OCI-LY3 (cell line): ENCODE data around the gene DRAM2.

Experiments
- EZH2phosphoT487 ChIP-seq: fragments of 200-600 bp; shearing (Covaris generic); IDR thresholded peaks from 2 replicates; pipeline ENCODE4 v1.6.1; 2018; ENCODE audit warnings: antibody characterized with exemption, mixed run types, low read depth
- TF ChIP-seq, protein P1 (sequence below): fragments of 200-600, 300-600 bp; sonication (generic); IDR thresholded peaks from 2 replicates; pipeline ENCODE4 v1.5.1; 2014; ENCODE audit warnings: antibody characterized with exemption, low read length, low read depth

DNA sequence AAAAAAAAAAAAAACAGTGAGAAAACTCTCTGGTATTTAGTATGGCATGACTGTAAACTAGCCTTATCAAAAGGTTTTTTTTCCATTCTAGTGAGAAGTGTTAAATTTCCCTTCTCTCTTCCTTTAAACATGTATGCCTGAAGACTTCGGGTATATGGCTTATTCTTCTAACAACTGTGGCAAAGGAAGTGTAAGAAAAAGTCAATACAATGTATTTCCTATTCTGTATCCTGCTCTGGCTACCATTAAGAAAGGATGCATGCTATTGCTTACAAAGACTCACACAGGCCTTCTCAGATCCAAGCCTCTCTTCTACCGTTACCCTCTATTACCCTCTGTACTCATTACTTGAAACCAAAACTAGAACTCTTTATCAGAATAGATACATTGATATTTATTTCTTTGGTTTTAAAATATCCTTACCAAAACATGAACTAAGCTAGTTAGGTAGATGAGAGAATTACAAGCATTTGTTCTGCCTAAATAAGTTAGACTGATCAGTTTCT is 8.5 kb upstream of the DRAM2 start:
- TF ChIP-seq, protein P1, sequence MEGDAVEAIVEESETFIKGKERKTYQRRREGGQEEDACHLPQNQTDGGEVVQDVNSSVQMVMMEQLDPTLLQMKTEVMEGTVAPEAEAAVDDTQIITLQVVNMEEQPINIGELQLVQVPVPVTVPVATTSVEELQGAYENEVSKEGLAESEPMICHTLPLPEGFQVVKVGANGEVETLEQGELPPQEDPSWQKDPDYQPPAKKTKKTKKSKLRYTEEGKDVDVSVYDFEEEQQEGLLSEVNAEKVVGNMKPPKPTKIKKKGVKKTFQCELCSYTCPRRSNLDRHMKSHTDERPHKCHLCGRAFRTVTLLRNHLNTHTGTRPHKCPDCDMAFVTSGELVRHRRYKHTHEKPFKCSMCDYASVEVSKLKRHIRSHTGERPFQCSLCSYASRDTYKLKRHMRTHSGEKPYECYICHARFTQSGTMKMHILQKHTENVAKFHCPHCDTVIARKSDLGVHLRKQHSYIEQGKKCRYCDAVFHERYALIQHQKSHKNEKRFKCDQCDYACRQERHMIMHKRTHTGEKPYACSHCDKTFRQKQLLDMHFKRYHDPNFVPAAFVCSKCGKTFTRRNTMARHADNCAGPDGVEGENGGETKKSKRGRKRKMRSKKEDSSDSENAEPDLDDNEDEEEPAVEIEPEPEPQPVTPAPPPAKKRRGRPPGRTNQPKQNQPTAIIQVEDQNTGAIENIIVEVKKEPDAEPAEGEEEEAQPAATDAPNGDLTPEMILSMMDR = no peak
- TF ChIP-seq EZH2phosphoT487 = no peak
